ENCODE data around the gene CGNL1. TPM values are rescaled to one million over a fixed set of nuclear protein-coding genes. Genes with fewer than 3 reads are reported as not detected.
A peak's percentile ranks its signal among the peaks of the same experiment; 100 is the strongest.

The CGNL1 gene
- total and polyA plus RNA-seq, 8 donors = 7.3 to 35.8 (median 24.2) TPM

- Histone ChIP-seq H3K4me3 (no peak overlapping the region), H3K4me1 (peaks cover 0 to 16% (median 11%) of the 10 kb centered on the region in 3 donors), H3K27me3 (no peaks in the 10 kb centered on the region), H3K27ac (peak overlapping the region in 1 of 4 donors; percentile 19), H3K36me3 (peaks cover 0 to 38% (median 13%) of the 10 kb centered on the region in 3 donors), H3K9me3 (no peaks in the 10 kb centered on the region)
- FAIRE-seq = no peak
- intact Hi-C loops (cut with DNase I) = loop anchor here in 2 of 3 donors (5.0 to 10.0 kb wide), 2 partner anchors 204 to 206 kb away; no protein-coding TSS in a partner anchor
- 62 to 78% methylated on average over 8 of the region's 8 CpGs for WGBS, 2 donors
- no peak for TF ChIP-seq CTCF (IDR thresholded peaks at IDR 0.05)
- no peak for DNase-seq
- ATAC-seq = no peak
Measured at GRCh38 chr15:57541271-57541670, 165.0 kb downstream of the CGNL1 start.

GRCh38 chr15:57541805-57542504 is 165.7 kb downstream of the CGNL1 start:
- 48 to 54% methylated on average over 7 of the region's 7 CpGs for WGBS, 2 donors
- Histone ChIP-seq H3K27ac (no peak overlapping the region), H3K36me3 (peaks cover 0 to 42% (median 13%) of the 10 kb centered on the region in 3 donors), H3K4me1 (peaks cover 0 to 9% (median 6%) of the 10 kb centered on the region in 3 donors), H3K4me3 (no peak overlapping the region), H3K9me3 (no peaks in the 10 kb centered on the region), H3K27me3 (no peaks in the 10 kb centered on the region)
- TF ChIP-seq CTCF (IDR thresholded peaks at IDR 0.05) = peak; percentile 45 to 77 (median 68)
- DNase-seq = peak in 4 of 6 donors; percentile 45 to 83 (median 74)
- FAIRE-seq = no peak
- intact Hi-C loops (cut with DNase I) = loop anchor here in 2 of 3 donors (5.0 to 10.0 kb wide), 2 partner anchors 205 to 207 kb away; no protein-coding TSS in a partner anchor
- ATAC-seq = peak; percentile 40 to 78 (median 76)

GRCh38 chr15:57542505-57542817 is 166.2 kb downstream of the CGNL1 start:
- FAIRE-seq (no peak), DNase-seq (no peak), ATAC-seq (no peak)
- Histone ChIP-seq H3K9me3 (no peaks in the 10 kb centered on the region), H3K27me3 (no peaks in the 10 kb centered on the region), H3K4me3 (no peak overlapping the region), H3K4me1 (peaks cover 0 to 4% (median 2%) of the 10 kb centered on the region in 3 donors), H3K36me3 (peaks cover 0 to 42% (median 13%) of the 10 kb centered on the region in 3 donors), H3K27ac (no peak overlapping the region)
- intact Hi-C loops (cut with DNase I) = loop anchor here in 2 of 3 donors (5.0 to 10.0 kb wide), 2 partner anchors 205 to 208 kb away; no protein-coding TSS in a partner anchor
- no peak for TF ChIP-seq CTCF (IDR thresholded peaks at IDR 0.05)
- 30 to 51% methylated on average over 4 of the region's 4 CpGs for WGBS, 2 donors

- Histone ChIP-seq H3K9me3 (no peaks in the 10 kb centered on the region), H3K36me3 (peaks cover 0 to 32% (median 13%) of the 10 kb centered on the region in 3 donors), H3K27ac (no peak overlapping the region), H3K27me3 (no peaks in the 10 kb centered on the region), H3K4me3 (no peak overlapping the region), H3K4me1 (peaks cover 6 to 20% (median 14%) of the 10 kb centered on the region in 3 donors)
- 89 to 90% methylated on average over 11 of the region's 11 CpGs for WGBS, 2 donors
- intact Hi-C loops (cut with DNase I) = loop anchor here in 2 of 3 donors (5.0 to 10.0 kb wide), 2 partner anchors 208 to 210 kb away; no protein-coding TSS in a partner anchor
- DNase-seq = no peak
- TF ChIP-seq CTCF (IDR thresholded peaks at IDR 0.05) = no peak
- no peak for ATAC-seq
- no peak for FAIRE-seq
Measured at GRCh38 chr15:57544848-57545480, 168.7 kb downstream of the CGNL1 start.
